Gastroesophageal sphincter (tissue), 4 donors: ENCODE data around the gene IFNA2. TPM values are rescaled to one million over a fixed set of nuclear protein-coding genes. Genes with fewer than 3 reads are reported as not detected.

ENCODE experiments used
- ATAC-seq: fragments of 150-250 bp; one replicate; pipeline ENCODE4 v1.9.1; 2016; ENCODE audit warnings: mild to moderate bottlenecking, moderate library complexity
- H3K27ac ChIP-seq, 4 donors: fragments of 200-600 bp; sonication (generic) in 3 of 4; 1 replicate in 3 of 4; 2 replicates in 1 of 4; pipeline ENCODE4 v1.5.1; 2016 to 2019
- H3K27me3 ChIP-seq: fragments of 200-600 bp; sonication (generic); one replicate; pipeline ENCODE4 v1.5.1; 2019
- H3K36me3 ChIP-seq, 2 donors: fragments of 200-600 bp; sonication (generic); one replicate each; pipeline ENCODE4 v1.5.1; 2019; ENCODE audit warnings: control low read depth in 1 of 2
- H3K4me1 ChIP-seq, 3 donors: fragments of 200-600 bp; sonication (generic); 1 replicate in 2 of 3; 2 replicates in 1 of 3; pipeline ENCODE4 v1.5.1; 2016 to 2019; ENCODE audit warnings: control low read depth in 2 of 3
- H3K4me3 ChIP-seq, 2 donors: fragments of 200-600 bp; sonication (generic); one replicate each; pipeline ENCODE4 v1.5.1; 2019; ENCODE audit warnings: mild to moderate bottlenecking in 1 of 2, moderate library complexity in 1 of 2
- H3K9me3 ChIP-seq, 3 donors: fragments of 200-600 bp; sonication (generic); one replicate each; pipeline ENCODE4 v1.5.1; 2017 to 2019; ENCODE audit warnings: control low read depth in 2 of 3
- CTCF ChIP-seq, 4 experiments: fragments of 200-600 bp in 2 of 4; fragments of 450-650 bp in 2 of 4; sonication (generic) in 1 of 4; IDR thresholded peaks; one replicate each; pipeline ENCODE4 v1.5.1; 2017 to 2019; ENCODE audit warnings: antibody characterized with exemption in 4 of 4, mild to moderate bottlenecking in 2 of 4, moderate library complexity in 2 of 4
- EP300 ChIP-seq: sonication (generic); formaldehyde crosslinking; IDR thresholded peaks from one replicate; pipeline ENCODE4 v1.6.1; 2017; ENCODE audit warnings: antibody characterized with exemption, mild to moderate bottlenecking
- POLR2A ChIP-seq, 2 donors: fragments of 450-650 bp; IDR thresholded peaks; one replicate each; pipeline ENCODE4 v1.6.1; 2017; ENCODE audit warnings: antibody characterized with exemption in 2 of 2, mild to moderate bottlenecking in 2 of 2, moderate library complexity in 1 of 2
- POLR2AphosphoS5 ChIP-seq: sonication (generic); formaldehyde crosslinking; IDR thresholded peaks from one replicate; pipeline ENCODE4 v1.6.1; 2017; ENCODE audit warnings: antibody characterized with exemption
- WGBS, 2 donors: methylation state at CpG; one replicate each; pipeline ENCODE4 v1.1.5; 2018; ENCODE audit warnings: low coverage in 1 of 2; 5-methylcytosine and 5-hydroxymethylcytosine counted together
- total RNA-seq, 4 donors: library from RNA; depleted of rRNA; stranded (reverse); fragments of >200 nt; gene quantifications; one replicate each; pipeline ENCODE4 v1.1.0, GENCODE V29; 2016

The IFNA2 gene
- total RNA-seq, 4 donors from 2014 or later: not detected

- ATAC-seq: peak; percentile 98
- 0 to 1% methylated on average over 3 to 21 of the region's 55 CpGs for WGBS, 2 donors
These were observed 50.2 kb downstream of the IFNA2 start, which contains the start of gene KLHL9 for GRCh38 chr9:21334701-21335632. Gene KLHL9, minus strand, starts transcription at chr9:21335404. Its CDS starts 545 bp downstream, at chr9:21334859.

More at GRCh38 chr9:21334701-21335632, 50.2 kb downstream of the IFNA2 start, which contains the start of gene KLHL9:
- Histone ChIP-seq H3K36me3 (no peaks in the 10 kb centered on the region), H3K9me3 (no peaks in the 10 kb centered on the region), H3K27ac (peak within 1 kb of the TSS; percentile 93 to 96 (median 94)), H3K4me1 (peaks cover 26 to 49% (median 35%) of the 10 kb centered on the region in 3 donors), H3K27me3 (no peaks in the 10 kb centered on the region), H3K4me3 (peak within 1 kb of the TSS; percentile 79 to 99)
- TF ChIP-seq EP300 (no peak), POLR2A (IDR thresholded peaks at IDR 0.05) (peak; percentile 28 to 40), CTCF (IDR thresholded peaks at IDR 0.05) (peak in 2 of 4 experiments; percentile 5 to 19), POLR2AphosphoS5 (peak; percentile 78)

Other genes starting within 250 kb of the IFNA2 start
- gene IFNW1, start 243.6 kb downstream of the IFNA2 start, total RNA-seq: not detected
- not detected for gene IFNA21, start 218.7 kb downstream of the IFNA2 start, total RNA-seq
- not detected for gene IFNA4, start 197.8 kb downstream of the IFNA2 start, total RNA-seq
- gene IFNA7, start 183.2 kb downstream of the IFNA2 start, total RNA-seq: not detected
- not detected for gene IFNA10, start 178.3 kb downstream of the IFNA2 start, total RNA-seq
- gene IFNA16, start 168.1 kb downstream of the IFNA2 start, total RNA-seq: not detected
- not detected for gene IFNA17, start 157.2 kb downstream of the IFNA2 start, total RNA-seq
- under 1 TPM in 1 of 4 donors, not detected in 3; 0.40 TPM for gene IFNA14, start 145.4 kb downstream of the IFNA2 start, total RNA-seq
- not detected for gene IFNA5, start 80.1 kb downstream of the IFNA2 start, total RNA-seq
- 10 to 100 TPM; 20.5 to 32.1 (median 24.4) TPM for gene KLHL9, start 50.0 kb downstream of the IFNA2 start, total RNA-seq
- not detected for gene IFNA6, start 34.5 kb downstream of the IFNA2 start, total RNA-seq
- not detected for gene IFNA13, start 17.3 kb downstream of the IFNA2 start, total RNA-seq
- gene IFNA8, start 23.7 kb upstream of the IFNA2 start, total RNA-seq: not detected
- not detected for gene IFNA1, start 55.0 kb upstream of the IFNA2 start, total RNA-seq
- gene IFNE, start 96.9 kb upstream of the IFNA2 start, total RNA-seq: not detected